Activated naive CD8-positive, alpha-beta T cell treated with anti-CD3 and anti-CD28 coated beads, Interleukin-2, amount 10 ng/mL, durations not matched to agents 7 days and 5 days (primary cell): Measurements from ENCODE around the gene PPP2R5E. TPM values are rescaled to one million over a fixed set of nuclear protein-coding genes. Genes with fewer than 3 reads are reported as not detected.

Experiments used
- ATAC-seq: fragments of 150-1000 bp; cut with Tn5 transposase; one replicate; pipeline ENCODE4 v1.10.0; 2021; ENCODE audit warnings: low read depth, moderate library complexity
- POLR2A ChIA-PET: fragments of 350-600 bp; sonication (Branson Sonifier 250); formaldehyde crosslinking; loops from one replicate; lab custom pipeline; 2021; ENCODE audit warnings: antibody characterized with exemption; lab: Charles Lee
- DNase-seq: peaks from one replicate; pipeline ENCODE4 v3.0.0; 2021
- H3K27ac Mint-ChIP-seq: one replicate; pipeline ENCODE4 v1.8.0; 2022; ENCODE audit warnings: mild to moderate bottlenecking, mixed read lengths
- H3K27me3 Mint-ChIP-seq: one replicate; pipeline ENCODE4 v1.8.0; 2022; ENCODE audit warnings: mild to moderate bottlenecking, moderate library complexity, mixed read lengths
- H3K36me3 Mint-ChIP-seq: one replicate; pipeline ENCODE4 v1.8.0; 2021; ENCODE audit warnings: mild to moderate bottlenecking, mixed read lengths
- H3K4me1 Mint-ChIP-seq: one replicate; pipeline ENCODE4 v1.8.0; 2021; ENCODE audit warnings: mixed read lengths
- H3K4me3 Mint-ChIP-seq: one replicate; pipeline ENCODE4 v1.8.0; 2022; ENCODE audit warnings: mild to moderate bottlenecking, moderate library complexity, mixed read lengths
- H3K9me3 Mint-ChIP-seq: one replicate; pipeline ENCODE4 v1.8.0; 2021; ENCODE audit warnings: mixed read lengths
- total RNA-seq, 2 experiments: library from RNA; stranded (reverse); gene quantifications; one replicate each; pipeline ENCODE4 v1.2.3, GENCODE V29; 2021

Gene PPP2R5E
- total RNA-seq, 2 experiments from 2014 or later: 46.5 to 48.4 TPM

DNA sequence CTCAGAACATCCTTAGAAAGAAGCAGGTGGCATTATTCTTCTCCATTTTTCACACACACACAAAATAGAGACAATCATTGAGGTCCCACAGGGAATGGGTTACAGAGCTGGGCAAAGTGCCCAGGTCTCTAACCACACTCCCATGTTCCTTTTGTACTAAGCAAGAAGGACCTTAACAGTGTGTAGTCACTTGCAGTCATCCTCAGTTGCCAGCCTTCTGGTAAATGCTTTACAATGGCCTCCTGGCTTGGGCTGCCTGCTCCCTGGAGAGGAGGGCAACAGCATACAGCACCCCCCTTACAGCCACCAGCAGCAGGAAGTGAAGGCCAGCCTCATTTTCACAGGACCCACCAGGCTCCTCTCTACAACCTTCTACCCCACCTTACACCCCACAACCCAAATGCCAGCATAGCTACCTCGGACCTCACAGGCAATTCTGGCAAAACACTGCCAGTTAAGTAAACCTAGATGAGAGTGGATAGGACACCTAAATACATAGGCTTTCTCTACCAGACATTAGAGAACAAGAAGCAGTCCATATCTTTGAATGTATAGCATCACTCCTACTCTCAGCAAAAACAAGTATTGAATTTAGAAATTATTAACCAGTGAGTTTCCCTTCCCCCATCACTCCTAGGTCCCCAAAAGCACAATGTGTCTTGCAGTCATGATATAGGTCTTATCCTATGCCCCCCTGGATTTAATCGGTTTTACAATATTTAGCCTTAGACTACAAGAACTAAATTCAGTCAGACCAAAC lies 88.1 kb downstream of the PPP2R5E start:
- no peak for DNase-seq
- no peak overlapping the region for H3K4me3 Mint-ChIP-seq
- H3K36me3 Mint-ChIP-seq: peaks cover 26% of the 10 kb centered on the region
- H3K27me3 Mint-ChIP-seq: no peaks in the 10 kb centered on the region
- peaks cover 9% of the 10 kb centered on the region for H3K4me1 Mint-ChIP-seq
- POLR2A ChIA-PET: no interaction called here
- peak; percentile 14 for ATAC-seq
- no peaks in the 10 kb centered on the region for H3K9me3 Mint-ChIP-seq
- H3K27ac Mint-ChIP-seq: no peak overlapping the region

DNA sequence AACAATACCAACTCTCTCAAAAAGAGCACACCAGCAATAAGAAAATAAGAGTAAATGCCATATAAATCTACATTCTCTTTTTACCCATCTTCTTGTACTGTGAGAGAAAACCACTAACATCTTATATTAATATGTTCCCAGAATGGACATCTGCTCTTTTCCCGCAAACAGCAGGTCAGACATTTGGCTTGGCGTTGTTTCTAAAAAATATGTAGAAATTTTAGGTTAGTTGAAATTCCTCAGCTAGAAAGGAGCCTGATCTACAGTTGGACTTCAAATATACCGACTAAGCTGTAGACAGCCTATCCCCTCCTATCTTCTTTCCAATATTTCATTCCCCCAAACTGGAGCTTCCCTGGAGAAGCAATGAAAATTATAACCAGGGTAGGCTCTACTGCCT lies 88.7 kb downstream of the PPP2R5E start:
- Mint-ChIP-seq H3K36me3 (peaks cover 27% of the 10 kb centered on the region), H3K27ac (no peak overlapping the region), H3K4me3 (no peak overlapping the region), H3K4me1 (peaks cover 9% of the 10 kb centered on the region), H3K9me3 (no peaks in the 10 kb centered on the region), H3K27me3 (no peaks in the 10 kb centered on the region)
- POLR2A ChIA-PET: no interaction called here
- DNase-seq (no peak), ATAC-seq (no peak)

DNA sequence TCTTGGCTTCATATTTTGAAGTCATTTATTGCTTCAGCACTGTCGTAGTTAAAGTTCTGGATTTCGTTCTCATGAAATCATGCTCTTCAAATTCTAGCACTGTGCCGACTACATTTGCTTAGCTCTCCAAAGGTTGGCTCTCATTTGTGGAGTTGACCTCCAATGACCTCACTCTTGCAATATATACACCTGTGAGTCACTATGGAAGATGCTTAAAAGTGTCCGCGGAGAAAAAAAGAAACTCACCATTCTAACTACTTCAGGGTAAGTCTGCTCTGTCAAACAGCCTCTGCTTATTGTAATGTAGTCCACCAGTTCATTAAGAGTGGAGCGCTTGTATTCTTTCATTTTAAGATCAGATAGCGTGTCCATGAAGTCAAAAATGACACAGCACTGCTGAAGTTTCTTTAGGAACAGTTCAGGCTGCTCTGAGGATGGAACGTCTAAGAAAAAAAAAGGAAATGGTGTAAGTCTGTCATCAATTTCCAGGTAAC lies 89.7 kb downstream of the PPP2R5E start:
- Mint-ChIP-seq H3K27me3 (no peaks in the 10 kb centered on the region), H3K9me3 (no peaks in the 10 kb centered on the region), H3K4me3 (no peak overlapping the region), H3K4me1 (peaks cover 9% of the 10 kb centered on the region), H3K36me3 (peaks cover 30% of the 10 kb centered on the region), H3K27ac (no peak overlapping the region)
- no peak for ATAC-seq
- POLR2A ChIA-PET: no interaction called here
- DNase-seq: no peak

DNA sequence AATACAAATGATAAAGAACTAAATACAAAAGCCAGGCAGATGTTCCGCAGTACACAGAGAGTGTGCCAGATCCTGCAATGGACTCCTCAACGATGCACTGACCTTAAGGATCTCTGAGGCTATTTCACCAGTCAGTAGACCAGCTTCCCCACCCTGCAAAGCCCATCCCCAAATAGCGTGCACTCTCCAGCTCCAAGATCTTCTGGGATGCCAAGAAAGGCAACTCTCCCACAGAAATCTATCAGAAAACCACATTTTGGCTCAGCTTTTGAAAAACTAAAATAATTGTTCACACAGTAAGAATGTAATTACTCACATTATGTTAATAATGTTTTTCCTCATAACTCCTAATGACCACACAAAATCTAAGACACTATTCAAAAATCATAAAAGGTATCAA lies 90.4 kb downstream of the PPP2R5E start:
- POLR2A ChIA-PET: no interaction called here
- Mint-ChIP-seq H3K27ac (no peak overlapping the region), H3K9me3 (no peaks in the 10 kb centered on the region), H3K4me3 (no peak overlapping the region), H3K27me3 (no peaks in the 10 kb centered on the region), H3K4me1 (peaks cover 9% of the 10 kb centered on the region), H3K36me3 (peaks cover 30% of the 10 kb centered on the region)
- ATAC-seq (no peak), DNase-seq (no peak)

DNA sequence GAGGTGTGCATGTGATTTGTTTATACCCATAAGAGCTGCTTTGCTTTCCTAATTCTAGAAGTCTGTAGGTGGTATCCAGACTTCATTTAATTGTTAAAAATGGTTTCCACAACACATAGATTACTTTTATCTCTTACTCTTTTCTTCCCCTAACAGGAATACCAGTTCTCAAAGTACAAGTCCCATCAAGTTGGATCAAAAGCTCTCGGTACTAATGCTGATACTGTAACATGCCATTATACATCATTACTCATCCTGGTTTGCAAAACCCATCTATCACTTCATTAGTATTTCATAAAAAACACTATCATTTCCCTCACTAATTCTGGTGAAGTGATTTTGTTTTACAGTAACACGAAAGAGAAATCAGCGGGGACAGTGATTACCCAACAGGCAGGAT lies 94.3 kb downstream of the PPP2R5E start:
- Mint-ChIP-seq H3K4me1 (peaks cover 4% of the 10 kb centered on the region), H3K4me3 (no peak overlapping the region), H3K27ac (no peak overlapping the region), H3K36me3 (peaks cover 34% of the 10 kb centered on the region), H3K27me3 (no peaks in the 10 kb centered on the region), H3K9me3 (no peaks in the 10 kb centered on the region)
- ATAC-seq (no peak), DNase-seq (no peak)
- POLR2A ChIA-PET: interaction anchor here (0.6 kb wide), 1 partner anchor 66 kb away, joined by 4 read pairs; no protein-coding TSS in a partner anchor

DNA sequence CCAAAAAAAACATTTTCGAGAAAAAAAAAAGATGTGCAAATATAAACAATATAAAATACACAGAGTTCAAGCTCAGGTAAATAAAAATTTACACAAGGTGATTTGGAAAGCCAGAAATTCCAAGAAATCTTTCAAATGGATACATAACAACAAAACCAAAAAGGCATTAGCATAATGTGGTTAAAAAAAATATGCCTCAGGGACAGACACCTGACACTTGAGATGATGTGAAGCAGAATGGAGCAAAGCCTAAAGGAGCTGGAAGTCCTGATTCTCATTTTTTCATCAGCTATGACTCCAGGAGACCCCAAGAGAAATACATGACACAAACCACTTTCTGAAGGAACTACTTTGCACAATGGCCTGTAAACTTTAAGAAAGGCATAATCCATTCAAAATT lies 98.6 kb downstream of the PPP2R5E start:
- Mint-ChIP-seq H3K4me1 (peaks cover 15% of the 10 kb centered on the region), H3K36me3 (peaks cover 20% of the 10 kb centered on the region), H3K27ac (no peak overlapping the region), H3K9me3 (no peaks in the 10 kb centered on the region), H3K4me3 (no peak overlapping the region), H3K27me3 (no peaks in the 10 kb centered on the region)
- ATAC-seq: no peak
- POLR2A ChIA-PET: no interaction called here
- no peak for DNase-seq

DNA sequence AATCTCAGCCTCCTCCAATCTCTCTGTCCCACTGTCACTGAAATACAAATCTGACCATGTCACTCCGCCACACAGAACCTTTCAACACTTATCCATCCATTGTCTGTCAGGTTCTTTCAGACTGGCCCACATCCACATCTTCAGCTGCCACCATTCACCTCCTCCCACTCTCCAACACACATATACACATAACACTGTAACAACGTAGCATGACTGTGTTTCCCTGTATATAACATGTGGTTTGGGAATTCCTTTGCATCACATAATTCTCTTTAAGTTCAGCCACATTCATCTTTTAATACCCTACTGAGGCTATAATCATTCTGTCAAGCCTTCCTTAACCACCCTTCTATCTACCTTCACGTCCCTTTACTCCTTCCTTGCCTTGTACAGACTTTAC lies 99.2 kb downstream of the PPP2R5E start:
- H3K4me1 Mint-ChIP-seq: peaks cover 15% of the 10 kb centered on the region

DNA sequence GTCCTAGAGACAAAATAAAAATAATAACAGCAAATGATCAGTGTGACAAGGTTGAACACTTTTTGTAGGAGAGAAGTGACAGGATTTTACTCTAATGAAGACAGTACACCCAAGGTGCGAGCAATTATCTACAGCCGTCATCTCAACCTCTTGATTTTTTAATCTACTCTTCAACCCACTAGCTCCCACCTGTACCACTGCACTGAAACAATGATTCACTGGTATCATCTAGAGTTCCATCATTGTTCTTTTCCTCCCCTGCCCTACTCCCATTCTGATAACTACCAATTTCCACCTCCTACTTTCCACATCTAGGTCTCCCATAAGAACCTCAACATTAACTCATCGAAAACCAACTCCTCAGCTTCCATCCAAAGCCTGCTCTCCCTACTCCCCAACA lies 99.8 kb downstream of the PPP2R5E start:
- DNase-seq: no peak
- Mint-ChIP-seq H3K4me3 (no peak overlapping the region), H3K27me3 (no peaks in the 10 kb centered on the region), H3K27ac (no peak overlapping the region), H3K36me3 (peaks cover 16% of the 10 kb centered on the region), H3K4me1 (peaks cover 20% of the 10 kb centered on the region), H3K9me3 (no peaks in the 10 kb centered on the region)
- no peak for ATAC-seq
- POLR2A ChIA-PET: no interaction called here

More for the DNA sequence above, 99.2 kb downstream of the PPP2R5E start:
- no peak overlapping the region for H3K4me3 Mint-ChIP-seq
- POLR2A ChIA-PET: no interaction called here
- no peaks in the 10 kb centered on the region for H3K9me3 Mint-ChIP-seq
- peaks cover 18% of the 10 kb centered on the region for H3K36me3 Mint-ChIP-seq
- DNase-seq: no peak
- no peak for ATAC-seq
- no peaks in the 10 kb centered on the region for H3K27me3 Mint-ChIP-seq
- no peak overlapping the region for H3K27ac Mint-ChIP-seq

DNA sequence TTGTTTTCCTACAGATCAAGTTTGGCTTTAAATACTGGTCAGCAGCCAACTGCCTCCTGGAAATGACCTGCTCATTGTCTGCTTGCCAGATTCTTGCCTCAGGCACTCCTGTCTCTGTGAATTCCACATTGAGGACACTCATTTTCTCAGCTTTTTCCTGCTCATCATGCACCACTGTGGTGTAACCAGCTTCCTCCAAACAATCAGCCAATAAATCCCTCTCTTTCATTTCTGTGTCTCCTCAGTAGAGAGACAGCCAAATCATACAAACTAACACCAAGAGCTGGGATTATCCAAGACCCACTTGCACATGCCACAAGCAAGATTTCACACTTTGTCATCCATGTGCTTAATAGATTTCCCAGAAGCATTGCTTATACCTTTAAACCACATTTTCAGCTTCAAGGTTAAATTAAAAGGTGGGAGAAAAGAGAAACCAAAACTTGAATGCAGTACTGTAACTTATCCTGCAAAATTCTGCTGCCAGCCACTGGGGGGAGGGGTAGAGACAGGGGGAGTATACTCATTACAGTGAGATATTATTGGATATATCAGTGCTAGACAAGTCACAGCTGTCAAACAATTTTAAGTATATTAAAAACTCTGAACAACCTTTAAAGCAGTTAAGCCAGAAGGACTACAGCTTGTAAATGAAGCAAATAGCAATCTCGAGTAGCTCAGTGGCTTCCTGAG lies 105.0 kb downstream of the PPP2R5E start:
- peak; percentile 34 for DNase-seq
- Mint-ChIP-seq H3K4me1 (peaks cover 46% of the 10 kb centered on the region), H3K27ac (peak overlapping the region; percentile 75), H3K9me3 (no peaks in the 10 kb centered on the region), H3K4me3 (peak overlapping the region; percentile 77), H3K27me3 (no peaks in the 10 kb centered on the region), H3K36me3 (peaks cover 10% of the 10 kb centered on the region)
- peak; percentile 83 for ATAC-seq
- POLR2A ChIA-PET: interaction anchor here (0.8 to 2.0 kb wide), 4 partner anchors 21 to 204 kb away, joined by 3 to 10 read pairs (median 4); partner anchors contain the start of genes PPP2R5E and WDR89

DNA sequence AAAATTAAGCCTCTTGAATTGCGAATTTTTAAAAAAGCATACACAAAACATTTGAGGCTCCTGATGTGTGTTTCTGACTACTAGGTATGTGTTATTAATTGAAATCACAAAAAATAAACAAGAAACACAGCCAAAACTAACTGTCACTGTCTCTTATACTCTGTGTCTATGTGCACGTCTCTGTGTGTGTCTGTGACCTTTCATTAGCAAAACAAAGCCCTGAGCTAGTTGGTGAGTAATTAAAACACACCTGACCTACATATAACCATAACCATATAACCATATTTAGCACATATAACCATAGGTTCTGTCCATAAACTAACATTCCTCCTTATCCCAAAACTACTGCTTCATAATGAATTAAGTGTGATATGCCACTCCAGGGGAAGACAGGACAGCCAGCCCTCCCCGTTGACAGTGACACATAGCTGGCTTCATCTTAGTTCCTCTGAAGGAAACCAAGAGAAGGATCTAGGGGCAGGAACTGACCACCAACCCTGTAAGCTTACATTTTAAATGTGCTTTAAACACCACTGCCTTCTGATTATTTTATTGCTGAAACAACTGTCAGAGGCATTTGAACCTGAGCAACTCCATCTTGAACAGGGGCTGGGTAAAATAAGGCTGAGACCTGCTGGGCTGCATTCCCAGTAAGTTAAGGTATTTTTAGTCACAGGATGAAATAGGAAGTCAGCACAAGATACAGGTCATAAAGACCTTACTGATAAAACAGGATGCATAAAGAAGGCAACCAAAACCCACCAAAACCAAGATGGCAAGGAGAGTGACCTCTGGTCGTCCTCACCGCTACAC lies 106.7 kb downstream of the PPP2R5E start:
- peaks cover 47% of the 10 kb centered on the region for H3K4me1 Mint-ChIP-seq
- H3K9me3 Mint-ChIP-seq: no peaks in the 10 kb centered on the region
- peaks cover 9% of the 10 kb centered on the region for H3K36me3 Mint-ChIP-seq
- no peak for DNase-seq
- H3K27ac Mint-ChIP-seq: peak overlapping the region; percentile 59
- POLR2A ChIA-PET: interaction anchor here (0.6 kb wide), 1 partner anchor 223 kb away, joined by 5 read pairs; no protein-coding TSS in a partner anchor
- ATAC-seq: no peak
- no peak overlapping the region for H3K4me3 Mint-ChIP-seq
- no peaks in the 10 kb centered on the region for H3K27me3 Mint-ChIP-seq

DNA sequence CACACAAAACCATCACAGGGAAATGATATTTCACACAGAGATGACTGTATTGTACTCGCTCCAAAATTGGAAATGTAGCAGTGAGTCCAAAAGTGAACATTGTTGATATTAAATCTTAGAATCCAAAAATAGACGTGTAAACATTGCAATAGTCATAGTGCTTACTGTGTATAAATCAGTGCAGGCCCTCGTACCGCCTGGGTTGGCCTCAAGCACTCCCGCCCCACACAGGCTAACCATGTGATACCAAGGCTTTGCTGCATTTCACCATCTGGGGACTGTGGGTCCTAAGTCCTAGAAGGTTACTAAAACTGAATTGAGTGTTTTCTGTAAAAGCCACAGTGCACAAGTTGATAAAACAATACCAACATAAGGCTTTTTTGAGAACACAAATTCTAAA lies 107.3 kb downstream of the PPP2R5E start:
- Mint-ChIP-seq H3K27ac (peak overlapping the region; percentile 60), H3K4me1 (peaks cover 45% of the 10 kb centered on the region), H3K9me3 (no peaks in the 10 kb centered on the region), H3K4me3 (peak overlapping the region; percentile 3), H3K27me3 (no peaks in the 10 kb centered on the region), H3K36me3 (peaks cover 4% of the 10 kb centered on the region)
- POLR2A ChIA-PET: no interaction called here
- DNase-seq (no peak), ATAC-seq (no peak)

DNA sequence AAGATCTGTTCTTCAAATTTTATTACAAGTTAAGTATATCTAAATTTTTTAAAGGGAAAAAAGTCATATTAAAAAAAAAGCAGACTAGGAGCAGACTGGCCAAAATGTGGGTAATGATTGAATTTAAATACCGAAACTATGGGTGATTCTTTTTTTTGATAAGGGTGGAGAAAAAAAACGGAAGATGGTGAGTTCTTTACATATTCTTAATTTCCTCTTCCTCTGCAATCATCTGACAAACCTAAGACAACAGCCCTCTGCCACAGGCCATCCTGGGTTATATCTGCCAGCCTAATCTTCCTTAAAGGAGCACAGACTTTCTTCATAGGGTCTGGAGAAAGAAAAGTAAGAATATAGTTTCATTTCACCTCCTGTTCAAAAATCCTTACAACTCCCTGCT lies 108.0 kb downstream of the PPP2R5E start:
- Mint-ChIP-seq H3K27ac (peak overlapping the region; percentile 60), H3K36me3 (peaks cover 4% of the 10 kb centered on the region), H3K4me3 (peak overlapping the region; percentile 3), H3K4me1 (peaks cover 45% of the 10 kb centered on the region), H3K27me3 (no peaks in the 10 kb centered on the region), H3K9me3 (no peaks in the 10 kb centered on the region)
- DNase-seq (no peak), ATAC-seq (no peak)
- POLR2A ChIA-PET: no interaction called here

DNA sequence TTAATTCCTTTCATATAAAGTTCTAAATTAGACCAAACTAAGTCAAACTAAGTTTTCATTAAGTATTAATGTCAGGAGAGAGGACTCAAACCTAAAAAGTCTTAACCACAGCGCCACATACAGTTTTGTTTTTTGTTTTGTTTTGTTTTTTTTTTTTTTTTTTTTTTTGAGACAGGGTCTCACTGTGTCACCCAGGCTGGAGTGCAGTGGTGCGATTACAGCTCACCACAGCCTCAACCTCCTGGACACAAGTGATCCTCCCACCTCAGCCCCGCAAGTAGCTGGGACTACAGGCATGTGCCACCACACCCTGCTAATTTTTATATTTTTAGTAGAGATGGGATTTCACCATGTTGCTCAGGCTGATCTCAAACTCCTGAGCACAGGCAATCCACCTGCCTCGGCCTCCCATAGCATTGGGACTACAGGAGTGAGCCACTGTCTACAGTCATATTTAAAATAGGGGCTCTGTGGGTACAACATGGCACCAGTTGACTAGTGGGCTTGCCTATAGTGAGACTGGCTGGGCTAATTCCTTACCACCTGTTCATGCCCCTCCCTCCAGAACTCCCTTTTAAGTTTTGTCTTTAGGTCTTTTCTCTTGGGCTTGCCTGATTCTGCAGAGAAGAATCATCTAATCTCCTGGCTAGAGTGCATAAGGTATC lies 110.2 kb downstream of the PPP2R5E start:
- Mint-ChIP-seq H3K27ac (no peak overlapping the region), H3K36me3 (peaks cover 4% of the 10 kb centered on the region), H3K9me3 (no peaks in the 10 kb centered on the region), H3K4me1 (peaks cover 33% of the 10 kb centered on the region), H3K27me3 (no peaks in the 10 kb centered on the region), H3K4me3 (no peak overlapping the region)
- ATAC-seq: no peak
- no peak for DNase-seq
- POLR2A ChIA-PET: no interaction called here
